ENCODE measurements around the gene IGIP.

GRCh38 chr5:140130949-140131733 lies 5.4 kb downstream of the IGIP start:
- TF ChIP-seq POLR2A (IDR thresholded peaks at IDR 0.05; ENCODE audit: low read depth, low read length) (no peak), POLR2AphosphoS5 (IDR thresholded peaks at IDR 0.05; ENCODE audit: low read depth, low read length) (no peak)

Measured in GM12892 (cell line).